ENCODE measurements around the gene HOXB1.

GRCh38 chr17:48566717-48567116 is 35.9 kb upstream of the HOXB1 start:
- TF ChIP-seq POLR2AphosphoS5 (IDR thresholded peaks at IDR 0.05) (no peak), CTCF (IDR thresholded peaks at IDR 0.05) (no peak), EP300 (IDR thresholded peaks at IDR 0.05) (no peak), POLR2A (IDR thresholded peaks at IDR 0.05) (no peak)
